Measurements from ENCODE around the gene FBN1.

The FBN1 gene

GRCh38 chr15:48406266-48406891 is 239.1 kb downstream of the FBN1 start:
- WGBS, 2 experiments (ENCODE audit: insufficient coverage in 2 of 2), result 66 to 89% methylated on average over 3 to 5 of the region's 8 CpGs
- no peak overlapping the region for H3K4me3 ChIP-seq (ENCODE audit: extremely low read depth, insufficient read depth, low read length, poor library complexity, severe bottlenecking)
- H3K4me1 ChIP-seq (ENCODE audit: control insufficient read depth, insufficient read depth, low read length, poor library complexity, severe bottlenecking), result no peaks in the 10 kb centered on the region
- no peaks in the 10 kb centered on the region for H3K9me3 ChIP-seq (ENCODE audit: control insufficient read depth, low read length)
- peaks cover 13% of the 10 kb centered on the region for H3K36me3 ChIP-seq (ENCODE audit: control insufficient read depth, insufficient read depth, low read length)
- no peak overlapping the region for H3K27ac ChIP-seq (ENCODE audit: low read depth, low read length, severe bottlenecking)

GRCh38 chr15:48402427-48403177 is 242.9 kb downstream of the FBN1 start:
- 92 to 100% methylated on average over 4 of the region's 6 CpGs for WGBS, 2 experiments (ENCODE audit: insufficient coverage in 2 of 2)
- Histone ChIP-seq H3K36me3 (ENCODE audit: control insufficient read depth, insufficient read depth, low read length) (no peaks in the 10 kb centered on the region), H3K4me1 (ENCODE audit: control insufficient read depth, insufficient read depth, low read length, poor library complexity, severe bottlenecking) (no peaks in the 10 kb centered on the region), H3K4me3 (ENCODE audit: extremely low read depth, insufficient read depth, low read length, poor library complexity, severe bottlenecking) (no peak overlapping the region), H3K27ac (ENCODE audit: low read depth, low read length, severe bottlenecking) (no peak overlapping the region), H3K9me3 (ENCODE audit: control insufficient read depth, low read length) (no peaks in the 10 kb centered on the region)

- 83 to 100% methylated on average over 1 to 2 of the region's 2 CpGs for WGBS, 2 experiments (ENCODE audit: insufficient coverage in 2 of 2)
- no peaks in the 10 kb centered on the region for H3K9me3 ChIP-seq (ENCODE audit: control insufficient read depth, low read length)
- H3K4me1 ChIP-seq (ENCODE audit: control insufficient read depth, insufficient read depth, low read length, poor library complexity, severe bottlenecking), result peaks cover 4% of the 10 kb centered on the region
- no peak overlapping the region for H3K27ac ChIP-seq (ENCODE audit: low read depth, low read length, severe bottlenecking)
- no peaks in the 10 kb centered on the region for H3K36me3 ChIP-seq (ENCODE audit: control insufficient read depth, insufficient read depth, low read length)
- H3K4me3 ChIP-seq (ENCODE audit: extremely low read depth, insufficient read depth, low read length, poor library complexity, severe bottlenecking), result no peak overlapping the region
Observed at GRCh38 chr15:48400086-48400485, 245.4 kb downstream of the FBN1 start.

- 92 to 98% methylated on average over 5 of the region's 5 CpGs for WGBS, 2 experiments (ENCODE audit: insufficient coverage in 2 of 2)
- no peaks in the 10 kb centered on the region for H3K36me3 ChIP-seq (ENCODE audit: control insufficient read depth, insufficient read depth, low read length)
- peaks cover 4% of the 10 kb centered on the region for H3K4me1 ChIP-seq (ENCODE audit: control insufficient read depth, insufficient read depth, low read length, poor library complexity, severe bottlenecking)
- no peaks in the 10 kb centered on the region for H3K9me3 ChIP-seq (ENCODE audit: control insufficient read depth, low read length)
- no peak overlapping the region for H3K27ac ChIP-seq (ENCODE audit: low read depth, low read length, severe bottlenecking)
- no peak overlapping the region for H3K4me3 ChIP-seq (ENCODE audit: extremely low read depth, insufficient read depth, low read length, poor library complexity, severe bottlenecking)
Observed at GRCh38 chr15:48397841-48398240, 247.7 kb downstream of the FBN1 start.

- H3K36me3 ChIP-seq (ENCODE audit: control insufficient read depth, insufficient read depth, low read length), result no peaks in the 10 kb centered on the region
- peaks cover 4% of the 10 kb centered on the region for H3K4me1 ChIP-seq (ENCODE audit: control insufficient read depth, insufficient read depth, low read length, poor library complexity, severe bottlenecking)
- no peak overlapping the region for H3K4me3 ChIP-seq (ENCODE audit: extremely low read depth, insufficient read depth, low read length, poor library complexity, severe bottlenecking)
- no peak overlapping the region for H3K27ac ChIP-seq (ENCODE audit: low read depth, low read length, severe bottlenecking)
- H3K9me3 ChIP-seq (ENCODE audit: control insufficient read depth, low read length), result no peaks in the 10 kb centered on the region
- WGBS, 2 experiments (ENCODE audit: insufficient coverage in 2 of 2), result 63 to 72% methylated on average over 5 of the region's 5 CpGs
Observed at GRCh38 chr15:48396020-48396419, 249.5 kb downstream of the FBN1 start.

GRCh38 chr15:48395521-48396011 is 249.9 kb downstream of the FBN1 start:
- WGBS, 2 experiments (ENCODE audit: insufficient coverage in 2 of 2), result 98% methylated on average over 4 of the region's 5 CpGs; no CpG with 5 or more reads in 1 of the 2 experiments
- Histone ChIP-seq H3K9me3 (ENCODE audit: control insufficient read depth, low read length) (no peaks in the 10 kb centered on the region), H3K27ac (ENCODE audit: low read depth, low read length, severe bottlenecking) (no peak overlapping the region), H3K36me3 (ENCODE audit: control insufficient read depth, insufficient read depth, low read length) (no peaks in the 10 kb centered on the region), H3K4me3 (ENCODE audit: extremely low read depth, insufficient read depth, low read length, poor library complexity, severe bottlenecking) (no peak overlapping the region), H3K4me1 (ENCODE audit: control insufficient read depth, insufficient read depth, low read length, poor library complexity, severe bottlenecking) (peaks cover 4% of the 10 kb centered on the region)

- H3K36me3 ChIP-seq (ENCODE audit: control insufficient read depth, insufficient read depth, low read length), result no peaks in the 10 kb centered on the region
- H3K4me3 ChIP-seq (ENCODE audit: extremely low read depth, insufficient read depth, low read length, poor library complexity, severe bottlenecking), result no peak overlapping the region
- no peaks in the 10 kb centered on the region for H3K9me3 ChIP-seq (ENCODE audit: control insufficient read depth, low read length)
- no peak overlapping the region for H3K27ac ChIP-seq (ENCODE audit: low read depth, low read length, severe bottlenecking)
- peaks cover 4% of the 10 kb centered on the region for H3K4me1 ChIP-seq (ENCODE audit: control insufficient read depth, insufficient read depth, low read length, poor library complexity, severe bottlenecking)
- WGBS, 2 experiments (ENCODE audit: insufficient coverage in 2 of 2), result 90 to 91% methylated on average over 4 of the region's 4 CpGs
Observed at GRCh38 chr15:48394970-48395369, 250.5 kb downstream of the FBN1 start.

GRCh38 chr15:48393645-48394506 is 251.6 kb downstream of the FBN1 start:
- H3K27ac ChIP-seq (ENCODE audit: low read depth, low read length, severe bottlenecking), result no peak overlapping the region
- H3K36me3 ChIP-seq (ENCODE audit: control insufficient read depth, insufficient read depth, low read length), result no peaks in the 10 kb centered on the region
- WGBS, 2 experiments (ENCODE audit: insufficient coverage in 2 of 2), result 96% methylated on average over 15 of the region's 15 CpGs
- H3K4me3 ChIP-seq (ENCODE audit: extremely low read depth, insufficient read depth, low read length, poor library complexity, severe bottlenecking), result no peak overlapping the region
- H3K4me1 ChIP-seq (ENCODE audit: control insufficient read depth, insufficient read depth, low read length, poor library complexity, severe bottlenecking), result peaks cover 9% of the 10 kb centered on the region
- H3K9me3 ChIP-seq (ENCODE audit: control insufficient read depth, low read length), result no peaks in the 10 kb centered on the region

- 69 to 73% methylated on average over 4 of the region's 4 CpGs for WGBS, 2 experiments (ENCODE audit: insufficient coverage in 2 of 2)
- peaks cover 17% of the 10 kb centered on the region for H3K4me1 ChIP-seq (ENCODE audit: control insufficient read depth, insufficient read depth, low read length, poor library complexity, severe bottlenecking)
- no peaks in the 10 kb centered on the region for H3K36me3 ChIP-seq (ENCODE audit: control insufficient read depth, insufficient read depth, low read length)
- no peak overlapping the region for H3K4me3 ChIP-seq (ENCODE audit: extremely low read depth, insufficient read depth, low read length, poor library complexity, severe bottlenecking)
- H3K27ac ChIP-seq (ENCODE audit: low read depth, low read length, severe bottlenecking), result no peak overlapping the region
- H3K9me3 ChIP-seq (ENCODE audit: control insufficient read depth, low read length), result no peaks in the 10 kb centered on the region
Observed at GRCh38 chr15:48392356-48392755, 253.2 kb downstream of the FBN1 start.

GRCh38 chr15:48391950-48392349 is 253.6 kb downstream of the FBN1 start:
- no peak overlapping the region for H3K27ac ChIP-seq (ENCODE audit: low read depth, low read length, severe bottlenecking)
- no peaks in the 10 kb centered on the region for H3K9me3 ChIP-seq (ENCODE audit: control insufficient read depth, low read length)
- no peak overlapping the region for H3K4me3 ChIP-seq (ENCODE audit: extremely low read depth, insufficient read depth, low read length, poor library complexity, severe bottlenecking)
- no CpG with 5 or more reads among the region's 2 CpGs for WGBS, 2 experiments (ENCODE audit: insufficient coverage in 2 of 2)
- H3K36me3 ChIP-seq (ENCODE audit: control insufficient read depth, insufficient read depth, low read length), result no peaks in the 10 kb centered on the region
- peaks cover 17% of the 10 kb centered on the region for H3K4me1 ChIP-seq (ENCODE audit: control insufficient read depth, insufficient read depth, low read length, poor library complexity, severe bottlenecking)
